Thymus (tissue), 11 donors: ENCODE results near the gene MTCH2. TPM values are rescaled to one million over a fixed set of nuclear protein-coding genes. Genes with fewer than 3 reads are reported as not detected.

Source experiments
- DNase-seq, 9 donors: peaks; one replicate each; pipeline ENCODE4 v3.0.0-alpha.2; 2013; ENCODE audit warnings: low spot score in 9 of 9, low read depth in 6 of 9, missing footprints in 1 of 9
- H3K27ac ChIP-seq, 2 donors: one replicate each; pipeline ENCODE4 v1.5.1; 2013; ENCODE audit warnings: control low read depth in 1 of 2, low read depth in 1 of 2, low read length in 1 of 2, mild to moderate bottlenecking in 1 of 2, moderate library complexity in 1 of 2
- H3K27me3 ChIP-seq, 2 donors: one replicate each; pipeline ENCODE4 v1.5.1; 2013; ENCODE audit warnings: low read length in 1 of 2; ENCODE audit not compliant: control insufficient read depth in 2 of 2, insufficient read depth in 1 of 2
- H3K36me3 ChIP-seq, 2 donors: one replicate each; pipeline ENCODE4 v1.5.1; 2013; ENCODE audit warnings: low read length in 1 of 2, mild to moderate bottlenecking in 1 of 2, moderate library complexity in 1 of 2; ENCODE audit not compliant: control insufficient read depth in 2 of 2, insufficient read depth in 2 of 2
- H3K4me1 ChIP-seq, 2 donors: one replicate each; pipeline ENCODE4 v1.5.1; 2013; ENCODE audit warnings: low read length in 2 of 2; ENCODE audit not compliant: control insufficient read depth in 2 of 2, insufficient read depth in 2 of 2
- H3K4me3 ChIP-seq, 2 donors: one replicate each; pipeline ENCODE4 v1.5.1; 2013; ENCODE audit warnings: low read length in 2 of 2, control low read depth in 1 of 2, mild to moderate bottlenecking in 1 of 2
- H3K9me3 ChIP-seq, 2 donors: one replicate each; pipeline ENCODE4 v1.5.1; 2013; ENCODE audit warnings: low read length in 1 of 2, mild to moderate bottlenecking in 1 of 2; ENCODE audit not compliant: control insufficient read depth in 2 of 2, insufficient read depth in 1 of 2
- WGBS: extraction: QIAGEN DNeasy Blood & Tissue Kit; methylation state at CpG from one replicate; pipeline ENCODE4 v1.1.7; 2013; 5-methylcytosine and 5-hydroxymethylcytosine counted together
- polyA plus RNA-seq: library from polyadenylated mRNA; stranded (reverse); fragments of 200-250 nt; gene quantifications from one replicate; pipeline ENCODE4 v1.2.3, GENCODE V29; 2013
- total RNA-seq: library from RNA; stranded (reverse); fragments of 120-200 nt; gene quantifications from one replicate; pipeline ENCODE4 v1.2.4, GENCODE V29; 2013
- donor health status: healthy.

The MTCH2 gene
- total and polyA plus RNA-seq, 2 donors: 40.0 to 57.7 TPM

DNA sequence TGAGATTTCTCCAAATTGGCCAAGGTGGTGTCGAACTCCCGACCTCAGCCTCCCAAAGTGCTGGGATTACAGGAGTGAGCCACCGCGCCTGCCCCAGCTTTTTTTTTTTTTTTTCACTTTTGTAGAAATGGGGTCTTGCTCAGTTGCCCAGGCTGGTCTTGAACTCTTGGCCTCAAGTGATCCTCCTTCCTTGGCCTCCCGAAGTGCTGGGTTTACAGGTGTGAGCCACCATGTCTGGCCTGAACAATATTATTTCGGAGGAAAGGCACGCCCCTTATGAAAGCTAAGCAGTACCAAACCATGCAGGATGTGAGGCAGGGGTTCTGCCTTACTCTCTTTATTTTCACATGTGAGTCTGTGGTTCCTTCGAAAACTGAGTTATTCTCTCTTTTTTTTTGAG is 16.1 kb downstream of the MTCH2 start:
- Histone ChIP-seq H3K4me3 (no peak overlapping the region), H3K27ac (no peak overlapping the region), H3K36me3 (peaks cover 51 to 77% of the 10 kb centered on the region in 2 donors), H3K27me3 (no peaks in the 10 kb centered on the region), H3K9me3 (no peaks in the 10 kb centered on the region), H3K4me1 (no peaks in the 10 kb centered on the region)
- DNase-seq: no peak
- WGBS: 98% methylated on average over 8 of the region's 8 CpGs

DNA sequence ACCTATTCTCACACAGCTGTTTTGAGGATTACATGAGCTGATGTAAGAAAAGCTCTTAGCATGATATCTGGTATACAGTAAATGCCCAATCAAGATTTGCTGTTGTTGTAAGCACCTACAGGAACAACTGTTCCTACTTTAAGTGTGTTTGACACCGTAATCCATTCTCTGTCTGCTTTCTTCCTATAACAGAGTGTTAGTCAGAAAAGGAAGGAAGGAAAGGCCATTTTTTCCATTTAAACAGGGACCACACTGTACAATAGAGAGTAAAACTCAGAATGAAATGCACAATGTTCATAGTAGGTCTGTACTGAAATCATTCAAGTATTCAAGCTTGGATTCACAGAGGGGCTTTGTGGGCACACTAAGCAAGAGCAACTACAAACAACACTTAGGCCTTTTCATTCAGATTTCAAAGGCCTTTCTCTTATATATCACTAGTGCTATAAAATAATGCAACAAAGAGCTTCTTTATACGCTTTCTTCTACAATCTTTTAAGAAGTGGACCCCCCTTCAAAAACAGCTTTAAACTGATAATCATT is 21.5 kb downstream of the MTCH2 start:
- Histone ChIP-seq H3K27me3 (no peaks in the 10 kb centered on the region), H3K4me3 (no peak overlapping the region), H3K36me3 (peaks cover 23 to 64% of the 10 kb centered on the region in 2 donors), H3K27ac (no peak overlapping the region), H3K4me1 (no peaks in the 10 kb centered on the region), H3K9me3 (no peaks in the 10 kb centered on the region)
- WGBS: 96% methylated on average over 2 of the region's 2 CpGs
- DNase-seq: no peak

DNA sequence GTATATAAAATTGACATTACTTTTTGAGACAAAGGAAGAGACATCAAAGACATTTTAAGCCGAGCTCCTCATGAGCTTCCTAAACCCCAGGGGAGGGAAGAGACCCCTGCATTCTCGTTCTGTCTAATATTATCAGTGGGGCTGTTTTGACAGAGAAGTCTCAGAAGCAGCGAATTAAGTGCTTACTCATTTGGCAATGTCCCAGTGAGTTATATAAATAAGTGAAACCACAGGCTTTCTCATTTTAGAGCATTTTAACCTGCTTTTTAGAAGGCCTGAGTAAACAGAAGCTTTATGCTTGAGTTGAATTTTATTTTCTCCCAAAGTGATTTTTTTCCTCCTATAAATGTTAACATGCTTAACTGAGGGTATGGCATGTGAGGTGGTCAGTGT is 24.9 kb downstream of the MTCH2 start:
- no peak for DNase-seq
- Histone ChIP-seq H3K36me3 (peaks cover 13 to 43% of the 10 kb centered on the region in 2 donors), H3K27me3 (no peaks in the 10 kb centered on the region), H3K4me3 (no peak overlapping the region), H3K9me3 (no peaks in the 10 kb centered on the region), H3K4me1 (no peaks in the 10 kb centered on the region), H3K27ac (no peak overlapping the region)
- WGBS: 45% methylated on average over 3 of the region's 3 CpGs

DNA sequence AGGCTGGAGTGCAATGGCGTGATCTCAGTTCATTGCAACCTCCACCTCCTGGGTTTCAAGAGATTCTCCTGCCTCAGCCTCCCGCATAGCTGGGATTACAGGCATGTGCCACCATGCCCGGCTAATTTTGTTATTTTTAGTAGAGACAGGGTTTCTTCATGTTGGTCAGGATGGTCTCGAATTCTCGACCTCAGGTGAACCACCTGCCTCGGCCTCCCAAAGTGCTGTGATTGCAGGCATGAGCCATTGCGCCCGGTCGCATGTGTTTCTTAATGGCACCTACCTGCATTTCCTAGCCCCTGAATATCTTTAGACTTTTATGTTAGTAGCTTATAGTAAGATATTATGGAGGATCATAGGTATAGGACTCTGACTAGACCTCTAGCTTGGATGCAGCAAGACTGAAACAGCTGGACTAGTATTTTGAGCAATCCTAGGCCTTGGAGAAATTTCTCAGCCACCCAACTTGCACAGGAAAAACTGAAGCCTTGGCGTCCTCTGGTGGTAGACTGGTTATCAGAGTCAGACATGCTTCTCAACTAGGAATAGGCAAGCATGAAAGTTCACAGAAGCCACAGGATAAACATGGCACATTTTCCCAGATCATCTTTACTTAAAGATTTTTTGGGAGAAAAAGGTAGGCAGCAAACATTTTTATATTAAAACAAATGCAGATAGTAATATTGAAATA is 25.5 kb downstream of the MTCH2 start:
- Histone ChIP-seq H3K27me3 (no peaks in the 10 kb centered on the region), H3K36me3 (peaks cover 12 to 37% of the 10 kb centered on the region in 2 donors), H3K4me1 (no peaks in the 10 kb centered on the region), H3K4me3 (no peak overlapping the region), H3K27ac (no peak overlapping the region), H3K9me3 (no peaks in the 10 kb centered on the region)
- WGBS: 87% methylated on average over 10 of the region's 10 CpGs
- peak in 3 of 9 donors; percentile 19 to 53 (median 40) for DNase-seq

DNA sequence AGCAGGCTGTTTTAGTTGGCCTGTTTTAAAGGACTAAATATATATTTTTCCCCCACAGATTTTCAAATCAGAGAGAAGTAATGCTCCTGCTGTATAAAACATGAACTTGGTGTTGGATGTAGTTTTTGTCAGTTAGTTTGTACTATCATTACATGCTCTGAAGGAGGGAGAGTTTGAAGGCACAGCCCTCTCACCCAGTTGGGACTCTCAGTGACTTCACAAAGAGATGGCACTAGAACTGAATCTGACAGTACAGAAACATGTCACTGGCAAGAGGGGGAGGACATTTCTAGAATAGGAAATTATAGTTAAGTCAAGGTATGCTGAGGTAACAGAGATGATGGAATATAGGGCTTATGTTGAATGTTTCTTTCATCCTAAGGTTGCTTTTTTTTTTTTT is 27.1 kb downstream of the MTCH2 start:
- Histone ChIP-seq H3K4me1 (no peaks in the 10 kb centered on the region), H3K27me3 (no peaks in the 10 kb centered on the region), H3K4me3 (no peak overlapping the region), H3K9me3 (no peaks in the 10 kb centered on the region), H3K27ac (no peak overlapping the region), H3K36me3 (peaks cover 11 to 30% of the 10 kb centered on the region in 2 donors)
- no peak for DNase-seq

DNA sequence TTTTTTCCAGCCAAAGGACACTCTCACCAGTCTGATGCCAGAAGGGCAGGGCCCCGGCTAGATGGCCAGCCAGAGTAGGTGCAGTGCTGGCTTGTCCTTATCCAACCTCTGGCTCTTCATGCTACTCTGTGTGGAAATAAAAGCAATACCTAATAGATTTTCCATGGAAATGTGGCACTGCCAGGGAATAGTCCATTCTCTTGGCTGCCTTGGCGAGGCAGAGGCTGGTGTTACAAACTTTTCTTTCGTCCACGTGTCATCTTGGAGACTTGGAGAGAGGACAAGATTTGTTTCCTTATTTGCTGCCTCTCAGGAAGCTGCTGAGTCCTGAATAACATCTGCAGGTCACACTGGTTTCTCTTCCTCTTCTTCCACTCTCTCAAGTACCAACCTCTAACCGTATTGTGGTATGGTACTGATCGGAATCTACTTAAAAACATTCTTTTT is 31.0 kb downstream of the MTCH2 start:
- Histone ChIP-seq H3K4me3 (no peak overlapping the region), H3K4me1 (no peaks in the 10 kb centered on the region), H3K36me3 (peaks cover 6 to 7% of the 10 kb centered on the region in 2 donors), H3K9me3 (no peaks in the 10 kb centered on the region), H3K27me3 (no peaks in the 10 kb centered on the region), H3K27ac (no peak overlapping the region)
- no peak for DNase-seq
- WGBS: 43% methylated on average over 6 of the region's 6 CpGs

DNA sequence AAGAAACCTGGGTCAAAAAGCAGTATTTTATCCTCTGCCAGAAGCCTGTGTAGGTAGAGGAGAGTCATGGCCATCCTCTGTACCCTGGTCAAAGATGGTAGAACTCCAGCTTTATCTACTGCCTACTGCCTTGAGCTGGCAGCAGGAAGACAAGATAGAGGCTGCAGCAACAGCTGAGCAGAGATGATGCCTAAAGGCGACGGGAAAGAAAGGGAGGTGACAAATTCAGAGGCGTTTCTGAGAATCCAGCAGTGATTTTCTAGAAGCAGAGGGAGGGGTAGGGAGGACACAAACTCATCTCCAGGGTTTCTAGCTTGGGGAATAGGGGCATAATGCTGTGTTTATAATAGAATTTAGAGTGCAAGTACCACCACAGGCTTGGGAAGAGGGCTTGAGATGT is 32.7 kb downstream of the MTCH2 start:
- no peak for DNase-seq
- Histone ChIP-seq H3K4me3 (no peak overlapping the region), H3K9me3 (no peaks in the 10 kb centered on the region), H3K27me3 (no peaks in the 10 kb centered on the region), H3K4me1 (no peaks in the 10 kb centered on the region), H3K36me3 (peaks cover 6 to 7% of the 10 kb centered on the region in 2 donors), H3K27ac (no peak overlapping the region)
- WGBS: 72% methylated on average over 3 of the region's 3 CpGs

DNA sequence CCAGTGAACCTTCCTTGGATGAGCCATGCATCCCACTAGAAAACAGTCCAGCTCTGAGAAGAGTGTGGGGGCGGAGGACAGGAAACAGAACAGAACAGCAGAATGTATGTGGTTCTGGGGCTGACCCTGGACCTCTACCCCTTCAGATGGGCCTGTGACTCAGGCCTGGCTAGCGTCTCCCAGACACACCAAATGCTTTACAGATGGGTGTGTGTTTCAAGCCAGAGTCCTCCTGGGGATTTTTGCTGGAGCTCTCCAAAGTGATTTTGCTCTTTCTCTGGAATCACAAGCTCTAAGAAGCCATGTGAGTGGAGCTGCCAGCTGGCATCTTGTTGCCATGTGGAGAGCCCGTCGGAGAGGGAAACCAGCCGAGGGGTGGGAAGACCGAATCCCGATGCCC is 35.0 kb downstream of the MTCH2 start:
- WGBS: 95% methylated on average over 7 of the region's 7 CpGs
- H3K4me3 ChIP-seq: no peak overlapping the region
- no peak overlapping the region for H3K27ac ChIP-seq
- DNase-seq: no peak
- H3K27me3 ChIP-seq: no peaks in the 10 kb centered on the region
- H3K4me1 ChIP-seq: no peaks in the 10 kb centered on the region
- H3K36me3 ChIP-seq: peaks cover 6 to 7% of the 10 kb centered on the region in 2 donors
- no peaks in the 10 kb centered on the region for H3K9me3 ChIP-seq

DNA sequence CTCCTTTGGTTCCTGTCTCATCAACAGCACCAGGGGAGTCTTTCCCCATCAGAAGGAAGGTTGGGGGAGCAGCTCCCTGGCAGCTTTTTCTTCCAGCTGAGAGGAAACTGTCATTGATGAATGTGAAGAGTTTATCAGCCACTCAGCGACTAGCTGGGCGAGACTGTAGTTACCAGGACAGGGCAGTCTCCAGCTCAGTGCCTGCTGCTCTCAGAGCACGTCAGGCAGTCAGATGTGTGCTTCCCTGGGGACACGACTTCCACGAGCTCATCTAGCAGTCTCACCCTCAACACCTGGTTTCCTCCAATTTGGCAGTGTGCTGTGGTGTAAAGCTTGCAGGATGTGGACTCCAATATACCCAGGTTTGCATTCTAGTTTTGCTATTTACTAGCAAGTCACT is 35.6 kb downstream of the MTCH2 start:
- Histone ChIP-seq H3K27me3 (no peaks in the 10 kb centered on the region), H3K4me3 (no peak overlapping the region), H3K9me3 (no peaks in the 10 kb centered on the region), H3K4me1 (no peaks in the 10 kb centered on the region), H3K36me3 (peaks cover 6 to 7% of the 10 kb centered on the region in 2 donors), H3K27ac (no peak overlapping the region)
- no peak for DNase-seq
- WGBS: 52% methylated on average over 5 of the region's 5 CpGs
